HEK293 (cell line): ENCODE measurements around the gene MCRIP2.

Experiments
- KLF8 ChIP-seq: fragments of 450-650 bp; formaldehyde crosslinking; IDR thresholded peaks from 2 replicates; pipeline ENCODE4 v1.5.1; 2016; ENCODE audit warnings: missing biosample characterization, missing genetic modification characterization
- PRDM1 ChIP-seq: fragments of 450-650 bp; formaldehyde crosslinking; IDR thresholded peaks from 2 replicates; pipeline ENCODE4; 2016; ENCODE audit warnings: missing biosample characterization, missing genetic modification characterization
- RBAK ChIP-seq: fragments of 450-650 bp; formaldehyde crosslinking; IDR thresholded peaks from 2 replicates; pipeline ENCODE4 v1.5.1; 2016; ENCODE audit warnings: missing biosample characterization, missing genetic modification characterization
- TCF7L2 ChIP-seq: IDR thresholded peaks from 2 replicates; pipeline ENCODE4 v1.6.1; 2011; ENCODE audit warnings: low read depth, mild to moderate bottlenecking, inconsistent platforms, low read length, moderate library complexity, borderline replicate concordance
- YY2 ChIP-seq: fragments of 450-650 bp; formaldehyde crosslinking; IDR thresholded peaks from 2 replicates; pipeline ENCODE4 v1.5.1; 2016; ENCODE audit warnings: missing biosample characterization, missing genetic modification characterization
- ZNF132 ChIP-seq: fragments of 450-650 bp; formaldehyde crosslinking; IDR thresholded peaks from 2 replicates; pipeline ENCODE4 v1.5.1; 2017; ENCODE audit warnings: missing biosample characterization, missing genetic modification characterization, borderline replicate concordance
- ZNF175 ChIP-seq: fragments of 450-650 bp; formaldehyde crosslinking; IDR thresholded peaks from 2 replicates; pipeline ENCODE4 v1.5.1; 2016; ENCODE audit warnings: missing biosample characterization, missing genetic modification characterization
- ZNF24 ChIP-seq: fragments of 450-650 bp; formaldehyde crosslinking; IDR thresholded peaks from 2 replicates; pipeline ENCODE4 v1.5.1; 2016; ENCODE audit warnings: missing biosample characterization, missing genetic modification characterization
- ZNF302 ChIP-seq: fragments of 450-650 bp; formaldehyde crosslinking; IDR thresholded peaks from 2 replicates; pipeline ENCODE4 v1.5.1; 2016; ENCODE audit warnings: missing biosample characterization, missing genetic modification characterization, low read depth
- ZNF391 ChIP-seq: fragments of 450-650 bp; formaldehyde crosslinking; IDR thresholded peaks from 2 replicates; pipeline ENCODE4 v1.5.1; 2016; ENCODE audit warnings: low read depth, missing biosample characterization, missing genetic modification characterization, borderline replicate concordance
- ZNF473 ChIP-seq: fragments of 450-650 bp; formaldehyde crosslinking; IDR thresholded peaks from 2 replicates; pipeline ENCODE4 v1.5.1; 2017; ENCODE audit warnings: missing biosample characterization, missing genetic modification characterization
- ZNF501 ChIP-seq: fragments of 450-650 bp; formaldehyde crosslinking; IDR thresholded peaks from 2 replicates; pipeline ENCODE4 v1.5.1; 2016; ENCODE audit warnings: missing biosample characterization, missing genetic modification characterization
- ZNF514 ChIP-seq: fragments of 450-650 bp; formaldehyde crosslinking; IDR thresholded peaks from 2 replicates; pipeline ENCODE4 v1.5.1; 2016; ENCODE audit warnings: missing biosample characterization, missing genetic modification characterization
- ZNF560 ChIP-seq: fragments of 450-650 bp; formaldehyde crosslinking; IDR thresholded peaks from 2 replicates; pipeline ENCODE4 v1.5.1; 2017; ENCODE audit warnings: missing biosample characterization, missing genetic modification characterization, borderline replicate concordance
- ZNF610 ChIP-seq: fragments of 450-650 bp; formaldehyde crosslinking; IDR thresholded peaks from 2 replicates; pipeline ENCODE4 v1.5.1; 2016; ENCODE audit warnings: missing biosample characterization, missing genetic modification characterization, borderline replicate concordance
- ZNF792 ChIP-seq: fragments of 450-650 bp; formaldehyde crosslinking; IDR thresholded peaks from 2 replicates; pipeline ENCODE4 v1.5.1; 2016; ENCODE audit warnings: missing biosample characterization, missing genetic modification characterization
- TF ChIP-seq, protein P1 (sequence below): fragments of 450-650 bp; formaldehyde crosslinking; IDR thresholded peaks from 2 replicates; pipeline ENCODE4 v1.5.1; 2016; ENCODE audit warnings: missing biosample characterization, missing genetic modification characterization
- TF ChIP-seq, protein P2 (sequence below): fragments of 450-650 bp; formaldehyde crosslinking; IDR thresholded peaks from 2 replicates; pipeline ENCODE4 v1.5.1; 2016; ENCODE audit warnings: missing biosample characterization, missing genetic modification characterization, borderline replicate concordance
- TF ChIP-seq, protein P3 (sequence below): fragments of 450-650 bp; formaldehyde crosslinking; IDR thresholded peaks from 2 replicates; pipeline ENCODE4 v1.5.1; 2016; ENCODE audit warnings: missing biosample characterization, missing genetic modification characterization
- TF ChIP-seq, protein P4 (sequence below): fragments of 450-650 bp; formaldehyde crosslinking; IDR thresholded peaks from 2 replicates; pipeline ENCODE4 v1.5.1; 2017; ENCODE audit warnings: missing biosample characterization, missing genetic modification characterization
- TF ChIP-seq, protein P5 (sequence below): fragments of 450-650 bp; formaldehyde crosslinking; IDR thresholded peaks from 2 replicates; pipeline ENCODE4 v1.5.1; 2016; ENCODE audit warnings: missing biosample characterization, missing genetic modification characterization
- TF ChIP-seq, protein P6 (sequence below): fragments of 450-650 bp; formaldehyde crosslinking; IDR thresholded peaks from 2 replicates; pipeline ENCODE4 v1.5.0; 2017; ENCODE audit warnings: missing biosample characterization, missing genetic modification characterization, borderline replicate concordance
- TF ChIP-seq, protein P7 (sequence below): fragments of 450-650 bp; formaldehyde crosslinking; IDR thresholded peaks from 2 replicates; pipeline ENCODE4 v1.5.1; 2016; ENCODE audit warnings: missing biosample characterization, missing genetic modification characterization
- TF ChIP-seq, protein P8 (sequence below): fragments of 450-650 bp; formaldehyde crosslinking; IDR thresholded peaks from 2 replicates; pipeline ENCODE4 v1.5.1; 2017; ENCODE audit warnings: missing biosample characterization, missing genetic modification characterization
- TF ChIP-seq, protein P9 (sequence below): fragments of 450-650 bp; formaldehyde crosslinking; IDR thresholded peaks from 2 replicates; pipeline ENCODE4 v1.5.1; 2016; ENCODE audit warnings: missing biosample characterization, missing genetic modification characterization

Gene MCRIP2

DNA sequence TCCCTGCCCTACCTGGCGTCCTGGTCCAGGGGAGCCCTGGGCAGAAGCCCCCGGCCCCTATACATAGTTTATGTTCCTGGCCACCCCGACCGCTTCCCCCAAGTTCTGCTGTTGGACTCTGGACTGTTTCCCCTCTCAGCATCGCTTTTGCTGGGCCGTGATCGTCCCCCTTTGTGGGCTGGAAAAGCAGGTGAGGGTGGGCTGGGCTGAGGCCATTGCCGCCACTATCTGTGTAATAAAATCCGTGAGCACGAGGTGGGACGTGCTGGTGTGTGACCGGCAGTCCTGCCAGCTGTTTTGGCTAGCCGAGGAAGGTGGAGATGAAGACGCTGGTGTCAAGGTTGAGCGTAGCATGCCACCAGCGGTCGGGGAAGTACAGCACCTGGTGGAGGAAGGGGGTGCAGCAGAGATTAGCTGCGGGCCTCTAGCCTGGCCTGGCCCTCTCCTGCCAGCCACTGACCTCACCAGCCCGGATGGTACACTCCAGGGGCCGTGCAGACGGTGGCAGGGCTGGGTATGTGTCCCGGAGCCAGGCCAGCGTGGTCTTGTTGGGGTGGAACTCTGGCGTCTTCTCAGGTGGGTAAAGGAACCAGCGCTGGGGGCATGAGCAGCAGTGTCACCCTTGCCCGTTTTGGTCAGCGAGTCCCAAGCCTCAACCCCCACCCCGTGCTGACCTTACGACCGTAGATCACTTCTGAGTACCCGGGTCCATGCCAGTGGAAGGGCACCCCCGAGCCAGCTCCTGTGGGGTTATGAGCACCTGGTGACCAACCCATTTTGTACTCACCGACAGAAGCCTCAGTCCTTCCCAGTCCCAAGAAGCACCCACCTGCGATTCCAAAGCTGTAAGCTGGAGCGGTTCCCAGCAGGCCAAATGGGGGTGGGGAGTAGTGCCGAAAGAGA lies 41.1 kb downstream of the MCRIP2 start (continued):
- TF ChIP-seq RBAK (tag by site-specific recombination) (no peak), YY2 (tag by site-specific recombination) (no peak), ZNF473 (no peak), PRDM1 (tag by site-specific recombination) (no peak), ZNF24 (tag by site-specific recombination) (no peak), ZNF501 (tag by site-specific recombination) (no peak; the same call in 1 of the 2 replicates), ZNF560 (no peak), ZNF610 (tag by site-specific recombination) (no peak), KLF8 (peak; percentile 31; the same call in 1 of the 2 replicates), ZNF514 (tag by site-specific recombination) (no peak), ZNF175 (tag by site-specific recombination) (no peak), ZNF132 (tag by site-specific recombination) (no peak), ZNF792 (no peak), TCF7L2 (no peak), ZNF302 (tag by site-specific recombination) (no peak), ZNF391 (tag by site-specific recombination) (peak; percentile 62; the same call in 1 of the 2 replicates)
- TF ChIP-seq, protein P1, sequence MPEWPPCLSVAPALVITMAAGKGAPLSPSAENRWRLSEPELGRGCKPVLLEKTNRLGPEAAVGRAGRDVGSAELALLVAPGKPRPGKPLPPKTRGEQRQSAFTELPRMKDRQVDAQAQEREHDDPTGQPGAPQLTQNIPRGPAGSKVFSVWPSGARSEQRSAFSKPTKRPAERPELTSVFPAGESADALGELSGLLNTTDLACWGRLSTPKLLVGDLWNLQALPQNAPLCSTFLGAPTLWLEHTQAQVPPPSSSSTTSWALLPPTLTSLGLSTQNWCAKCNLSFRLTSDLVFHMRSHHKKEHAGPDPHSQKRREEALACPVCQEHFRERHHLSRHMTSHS (tag by site-specific recombination), result no peak
- TF ChIP-seq, protein P2, sequence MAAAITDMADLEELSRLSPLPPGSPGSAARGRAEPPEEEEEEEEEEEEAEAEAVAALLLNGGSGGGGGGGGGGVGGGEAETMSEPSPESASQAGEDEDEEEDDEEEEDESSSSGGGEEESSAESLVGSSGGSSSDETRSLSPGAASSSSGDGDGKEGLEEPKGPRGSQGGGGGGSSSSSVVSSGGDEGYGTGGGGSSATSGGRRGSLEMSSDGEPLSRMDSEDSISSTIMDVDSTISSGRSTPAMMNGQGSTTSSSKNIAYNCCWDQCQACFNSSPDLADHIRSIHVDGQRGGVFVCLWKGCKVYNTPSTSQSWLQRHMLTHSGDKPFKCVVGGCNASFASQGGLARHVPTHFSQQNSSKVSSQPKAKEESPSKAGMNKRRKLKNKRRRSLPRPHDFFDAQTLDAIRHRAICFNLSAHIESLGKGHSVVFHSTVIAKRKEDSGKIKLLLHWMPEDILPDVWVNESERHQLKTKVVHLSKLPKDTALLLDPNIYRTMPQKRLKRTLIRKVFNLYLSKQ (tag by site-specific recombination), result no peak
- TF ChIP-seq, protein P3, sequence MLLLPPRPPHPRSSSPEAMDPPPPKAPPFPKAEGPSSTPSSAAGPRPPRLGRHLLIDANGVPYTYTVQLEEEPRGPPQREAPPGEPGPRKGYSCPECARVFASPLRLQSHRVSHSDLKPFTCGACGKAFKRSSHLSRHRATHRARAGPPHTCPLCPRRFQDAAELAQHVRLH (tag by site-specific recombination), result no peak
- TF ChIP-seq, protein P4, sequence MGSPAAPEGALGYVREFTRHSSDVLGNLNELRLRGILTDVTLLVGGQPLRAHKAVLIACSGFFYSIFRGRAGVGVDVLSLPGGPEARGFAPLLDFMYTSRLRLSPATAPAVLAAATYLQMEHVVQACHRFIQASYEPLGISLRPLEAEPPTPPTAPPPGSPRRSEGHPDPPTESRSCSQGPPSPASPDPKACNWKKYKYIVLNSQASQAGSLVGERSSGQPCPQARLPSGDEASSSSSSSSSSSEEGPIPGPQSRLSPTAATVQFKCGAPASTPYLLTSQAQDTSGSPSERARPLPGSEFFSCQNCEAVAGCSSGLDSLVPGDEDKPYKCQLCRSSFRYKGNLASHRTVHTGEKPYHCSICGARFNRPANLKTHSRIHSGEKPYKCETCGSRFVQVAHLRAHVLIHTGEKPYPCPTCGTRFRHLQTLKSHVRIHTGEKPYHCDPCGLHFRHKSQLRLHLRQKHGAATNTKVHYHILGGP (tag by site-specific recombination), result no peak
- TF ChIP-seq, protein P5, sequence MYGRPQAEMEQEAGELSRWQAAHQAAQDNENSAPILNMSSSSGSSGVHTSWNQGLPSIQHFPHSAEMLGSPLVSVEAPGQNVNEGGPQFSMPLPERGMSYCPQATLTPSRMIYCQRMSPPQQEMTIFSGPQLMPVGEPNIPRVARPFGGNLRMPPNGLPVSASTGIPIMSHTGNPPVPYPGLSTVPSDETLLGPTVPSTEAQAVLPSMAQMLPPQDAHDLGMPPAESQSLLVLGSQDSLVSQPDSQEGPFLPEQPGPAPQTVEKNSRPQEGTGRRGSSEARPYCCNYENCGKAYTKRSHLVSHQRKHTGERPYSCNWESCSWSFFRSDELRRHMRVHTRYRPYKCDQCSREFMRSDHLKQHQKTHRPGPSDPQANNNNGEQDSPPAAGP (tag by site-specific recombination), result peak; percentile 33; the same call in 1 of the 2 replicates
- TF ChIP-seq, protein P6, sequence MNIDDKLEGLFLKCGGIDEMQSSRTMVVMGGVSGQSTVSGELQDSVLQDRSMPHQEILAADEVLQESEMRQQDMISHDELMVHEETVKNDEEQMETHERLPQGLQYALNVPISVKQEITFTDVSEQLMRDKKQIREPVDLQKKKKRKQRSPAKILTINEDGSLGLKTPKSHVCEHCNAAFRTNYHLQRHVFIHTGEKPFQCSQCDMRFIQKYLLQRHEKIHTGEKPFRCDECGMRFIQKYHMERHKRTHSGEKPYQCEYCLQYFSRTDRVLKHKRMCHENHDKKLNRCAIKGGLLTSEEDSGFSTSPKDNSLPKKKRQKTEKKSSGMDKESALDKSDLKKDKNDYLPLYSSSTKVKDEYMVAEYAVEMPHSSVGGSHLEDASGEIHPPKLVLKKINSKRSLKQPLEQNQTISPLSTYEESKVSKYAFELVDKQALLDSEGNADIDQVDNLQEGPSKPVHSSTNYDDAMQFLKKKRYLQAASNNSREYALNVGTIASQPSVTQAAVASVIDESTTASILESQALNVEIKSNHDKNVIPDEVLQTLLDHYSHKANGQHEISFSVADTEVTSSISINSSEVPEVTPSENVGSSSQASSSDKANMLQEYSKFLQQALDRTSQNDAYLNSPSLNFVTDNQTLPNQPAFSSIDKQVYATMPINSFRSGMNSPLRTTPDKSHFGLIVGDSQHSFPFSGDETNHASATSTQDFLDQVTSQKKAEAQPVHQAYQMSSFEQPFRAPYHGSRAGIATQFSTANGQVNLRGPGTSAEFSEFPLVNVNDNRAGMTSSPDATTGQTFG (tag by site-specific recombination), result no peak
- TF ChIP-seq, protein P7, sequence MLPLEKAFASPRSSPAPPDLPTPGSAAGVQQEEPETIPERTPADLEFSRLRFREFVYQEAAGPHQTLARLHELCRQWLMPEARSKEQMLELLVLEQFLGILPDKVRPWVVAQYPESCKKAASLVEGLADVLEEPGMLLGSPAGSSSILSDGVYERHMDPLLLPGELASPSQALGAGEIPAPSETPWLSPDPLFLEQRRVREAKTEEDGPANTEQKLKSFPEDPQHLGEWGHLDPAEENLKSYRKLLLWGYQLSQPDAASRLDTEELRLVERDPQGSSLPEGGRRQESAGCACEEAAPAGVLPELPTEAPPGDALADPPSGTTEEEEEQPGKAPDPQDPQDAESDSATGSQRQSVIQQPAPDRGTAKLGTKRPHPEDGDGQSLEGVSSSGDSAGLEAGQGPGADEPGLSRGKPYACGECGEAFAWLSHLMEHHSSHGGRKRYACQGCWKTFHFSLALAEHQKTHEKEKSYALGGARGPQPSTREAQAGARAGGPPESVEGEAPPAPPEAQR (tag by site-specific recombination), result no peak
- TF ChIP-seq, protein P8, sequence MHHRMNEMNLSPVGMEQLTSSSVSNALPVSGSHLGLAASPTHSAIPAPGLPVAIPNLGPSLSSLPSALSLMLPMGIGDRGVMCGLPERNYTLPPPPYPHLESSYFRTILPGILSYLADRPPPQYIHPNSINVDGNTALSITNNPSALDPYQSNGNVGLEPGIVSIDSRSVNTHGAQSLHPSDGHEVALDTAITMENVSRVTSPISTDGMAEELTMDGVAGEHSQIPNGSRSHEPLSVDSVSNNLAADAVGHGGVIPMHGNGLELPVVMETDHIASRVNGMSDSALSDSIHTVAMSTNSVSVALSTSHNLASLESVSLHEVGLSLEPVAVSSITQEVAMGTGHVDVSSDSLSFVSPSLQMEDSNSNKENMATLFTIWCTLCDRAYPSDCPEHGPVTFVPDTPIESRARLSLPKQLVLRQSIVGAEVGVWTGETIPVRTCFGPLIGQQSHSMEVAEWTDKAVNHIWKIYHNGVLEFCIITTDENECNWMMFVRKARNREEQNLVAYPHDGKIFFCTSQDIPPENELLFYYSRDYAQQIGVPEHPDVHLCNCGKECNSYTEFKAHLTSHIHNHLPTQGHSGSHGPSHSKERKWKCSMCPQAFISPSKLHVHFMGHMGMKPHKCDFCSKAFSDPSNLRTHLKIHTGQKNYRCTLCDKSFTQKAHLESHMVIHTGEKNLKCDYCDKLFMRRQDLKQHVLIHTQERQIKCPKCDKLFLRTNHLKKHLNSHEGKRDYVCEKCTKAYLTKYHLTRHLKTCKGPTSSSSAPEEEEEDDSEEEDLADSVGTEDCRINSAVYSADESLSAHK (tag by site-specific recombination), result 0 out of 2 replicates have a peak, but pooled peaks have one; percentile 11
- TF ChIP-seq, protein P9, sequence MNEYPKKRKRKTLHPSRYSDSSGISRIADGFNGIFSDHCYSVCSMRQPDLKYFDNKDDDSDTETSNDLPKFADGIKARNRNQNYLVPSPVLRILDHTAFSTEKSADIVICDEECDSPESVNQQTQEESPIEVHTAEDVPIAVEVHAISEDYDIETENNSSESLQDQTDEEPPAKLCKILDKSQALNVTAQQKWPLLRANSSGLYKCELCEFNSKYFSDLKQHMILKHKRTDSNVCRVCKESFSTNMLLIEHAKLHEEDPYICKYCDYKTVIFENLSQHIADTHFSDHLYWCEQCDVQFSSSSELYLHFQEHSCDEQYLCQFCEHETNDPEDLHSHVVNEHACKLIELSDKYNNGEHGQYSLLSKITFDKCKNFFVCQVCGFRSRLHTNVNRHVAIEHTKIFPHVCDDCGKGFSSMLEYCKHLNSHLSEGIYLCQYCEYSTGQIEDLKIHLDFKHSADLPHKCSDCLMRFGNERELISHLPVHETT (tag by site-specific recombination), result no peak; the same call in 1 of the 2 replicates
